A673 (cell line): ENCODE results near the gene CIROP. TPM values are rescaled to one million over a fixed set of nuclear protein-coding genes. Genes with fewer than 3 reads are reported as not detected.

ENCODE experiments used
- BruUV-seq: library from RNA; stranded (reverse); fragments of 400-500 nt; replicated peaks from 2 replicates; lab custom pipeline; 2021; lab: Mats Ljungman, UMichigan
- CTCF ChIA-PET: fragments of 300-600 bp; sonication (Branson Sonifier 250); formaldehyde crosslinking; loops from one replicate; lab custom pipeline; 2022; ENCODE audit warnings: antibody characterized with exemption; lab: Charles Lee
- POLR2A ChIA-PET: fragments of 300-600 bp; sonication (Branson Sonifier 250); formaldehyde crosslinking; loops from one replicate; lab custom pipeline; 2022; ENCODE audit warnings: antibody characterized with exemption; ENCODE audit not compliant: low non-redundant PET; lab: Charles Lee
- DNase-seq: peaks from one replicate; pipeline ENCODE4 v3.0.0-alpha.2; 2015; ENCODE audit warnings: low spot score
- H3K27ac ChIP-seq: fragments of 200-600 bp; sonication (generic); 2 replicates; pipeline ENCODE4 v1.5.1; 2016; ENCODE audit warnings: mixed run types, low read depth, mild to moderate bottlenecking, mixed read lengths, antibody characterized with exemption, low read length; ENCODE audit not compliant: poor library complexity, severe bottlenecking
- H3K27me3 ChIP-seq: fragments of 200-600 bp; sonication (generic); replicated peaks from 2 replicates; pipeline ENCODE4 v1.6.1; 2017; ENCODE audit warnings: mixed run types, low read depth, mild to moderate bottlenecking, mixed read lengths, antibody characterized with exemption, low read length; ENCODE audit not compliant: insufficient read depth, poor library complexity
- H3K36me3 ChIP-seq: fragments of 200-600 bp; sonication (generic); 2 replicates; pipeline ENCODE4 v1.6.1; 2016; ENCODE audit warnings: mixed run types, mild to moderate bottlenecking, mixed read lengths, antibody characterized with exemption, low read length; ENCODE audit not compliant: insufficient read depth, poor library complexity, severe bottlenecking
- H3K4me1 ChIP-seq: fragments of 200-600 bp; sonication (generic); 2 replicates; pipeline ENCODE4 v1.6.1; 2017; ENCODE audit warnings: mixed run types, mild to moderate bottlenecking, mixed read lengths, antibody characterized with exemption, low read length; ENCODE audit not compliant: insufficient read depth, poor library complexity, severe bottlenecking
- H3K4me3 ChIP-seq: fragments of 200-600 bp; sonication (generic); 2 replicates; pipeline ENCODE4 v1.5.1; 2016; ENCODE audit warnings: low read depth, mixed run types, mild to moderate bottlenecking, mixed read lengths, low read length; ENCODE audit not compliant: poor library complexity, severe bottlenecking
- H3K9me3 ChIP-seq: fragments of 200-600 bp; sonication (generic); 2 replicates; pipeline ENCODE4 v1.6.1; 2016; ENCODE audit warnings: mixed run types, low read depth, mild to moderate bottlenecking, mixed read lengths, antibody characterized with exemption, low read length; ENCODE audit not compliant: poor library complexity, severe bottlenecking
- EZH2 ChIP-seq: fragments of 200-600 bp; sonication (generic); IDR thresholded peaks from 2 replicates; pipeline ENCODE4 v1.6.1; 2017; ENCODE audit warnings: borderline replicate concordance, low read depth, mild to moderate bottlenecking, mixed read lengths, antibody characterized with exemption, low read length; ENCODE audit not compliant: poor library complexity, severe bottlenecking
- intact Hi-C: fragments of 100-400 bp; cut with micrococcal nuclease; formaldehyde crosslinking; loops from one replicate; pipeline ENCODE4 v1.10.0; 2022; ENCODE audit not compliant: unreplicated experiment
- total RNA-seq: library from RNA; stranded (reverse); gene quantifications from 2 replicates; pipeline ENCODE4 v1.2.3, GENCODE V29; 2021
- TF ChIP-seq, protein P1 (sequence below): fragments of 300-800, 200-600 bp; sonication (generic); conservative IDR thresholded peaks from 2 replicates; pipeline ENCODE4 v1.5.1; 2017; ENCODE audit warnings: low read depth, mild to moderate bottlenecking, antibody characterized with exemption, low read length, moderate library complexity, mixed read lengths

Gene CIROP
- total RNA-seq, 1 experiment from 2014 or later, result not detected

GRCh38 chr14:23077962-23078361 lies 26.8 kb downstream of the CIROP start:
- Histone ChIP-seq H3K27me3 (no peaks in the 10 kb centered on the region), H3K36me3 (peaks cover 96% of the 10 kb centered on the region), H3K4me1 (no peaks in the 10 kb centered on the region), H3K4me3 (no peak overlapping the region), H3K9me3 (no peaks in the 10 kb centered on the region), H3K27ac (peak overlapping the region; percentile 14)
- intact Hi-C loops, result no loop called here
- ChIA-PET CTCF (interaction anchor here (0.6 to 2.8 kb wide), 6 partner anchors 8 to 149 kb away, joined by 3 to 16 read pairs (median 6); partner anchors contain the start of genes ACIN1 and C14orf119), POLR2A (no interaction called here)
- DNase-seq, result no peak
- TF ChIP-seq, protein P1, sequence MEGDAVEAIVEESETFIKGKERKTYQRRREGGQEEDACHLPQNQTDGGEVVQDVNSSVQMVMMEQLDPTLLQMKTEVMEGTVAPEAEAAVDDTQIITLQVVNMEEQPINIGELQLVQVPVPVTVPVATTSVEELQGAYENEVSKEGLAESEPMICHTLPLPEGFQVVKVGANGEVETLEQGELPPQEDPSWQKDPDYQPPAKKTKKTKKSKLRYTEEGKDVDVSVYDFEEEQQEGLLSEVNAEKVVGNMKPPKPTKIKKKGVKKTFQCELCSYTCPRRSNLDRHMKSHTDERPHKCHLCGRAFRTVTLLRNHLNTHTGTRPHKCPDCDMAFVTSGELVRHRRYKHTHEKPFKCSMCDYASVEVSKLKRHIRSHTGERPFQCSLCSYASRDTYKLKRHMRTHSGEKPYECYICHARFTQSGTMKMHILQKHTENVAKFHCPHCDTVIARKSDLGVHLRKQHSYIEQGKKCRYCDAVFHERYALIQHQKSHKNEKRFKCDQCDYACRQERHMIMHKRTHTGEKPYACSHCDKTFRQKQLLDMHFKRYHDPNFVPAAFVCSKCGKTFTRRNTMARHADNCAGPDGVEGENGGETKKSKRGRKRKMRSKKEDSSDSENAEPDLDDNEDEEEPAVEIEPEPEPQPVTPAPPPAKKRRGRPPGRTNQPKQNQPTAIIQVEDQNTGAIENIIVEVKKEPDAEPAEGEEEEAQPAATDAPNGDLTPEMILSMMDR, result no peak
- no peak for TF ChIP-seq EZH2
- BruUV-seq, result no TSS peak

DNA sequence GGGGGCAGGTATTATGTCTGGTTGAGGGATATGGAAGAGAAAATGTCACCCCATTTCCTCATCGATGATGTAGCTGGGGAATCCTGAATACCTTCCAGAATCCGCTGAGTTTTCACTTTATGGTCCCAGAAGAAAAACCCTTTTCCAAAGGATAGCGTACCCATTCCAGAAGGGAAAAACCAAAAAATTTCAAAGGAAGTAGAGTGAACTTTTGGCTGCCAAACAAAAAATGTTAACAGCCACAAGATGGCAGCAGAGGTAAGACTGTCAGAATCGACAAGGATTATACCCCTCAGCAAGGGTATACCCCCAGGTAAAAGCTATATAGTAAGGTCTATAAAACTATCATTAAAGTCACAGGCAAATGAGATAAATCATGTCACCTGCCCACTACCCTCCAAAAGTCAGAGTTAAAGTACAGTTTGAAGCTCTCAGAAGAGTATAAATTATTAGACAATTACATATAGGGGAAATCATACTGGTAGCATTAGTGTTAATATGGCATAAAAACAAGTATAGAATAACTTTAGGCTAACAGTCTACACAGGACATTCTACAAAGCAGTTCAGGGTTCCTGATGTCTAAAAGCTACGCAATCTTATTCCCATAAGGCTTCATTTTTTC lies 27.9 kb downstream of the CIROP start:
- Histone ChIP-seq H3K27ac (no peak overlapping the region), H3K9me3 (no peaks in the 10 kb centered on the region), H3K4me1 (peaks cover 6% of the 10 kb centered on the region), H3K36me3 (peaks cover 96% of the 10 kb centered on the region), H3K4me3 (no peak overlapping the region), H3K27me3 (no peaks in the 10 kb centered on the region)
- no TSS peak for BruUV-seq
- no peak for TF ChIP-seq EZH2
- TF ChIP-seq, protein P1, result peak; percentile 76
- DNase-seq, result no peak
- POLR2A ChIA-PET, result no interaction called here
- intact Hi-C loops, result no loop called here
- CTCF ChIA-PET, result interaction anchor here (0.5 to 2.8 kb wide), 11 partner anchors 8 to 560 kb away, joined by 3 to 16 read pairs (median 4); partner anchors contain the start of genes ACIN1, AJUBA and C14orf119

- peaks cover 76% of the 10 kb centered on the region for H3K36me3 ChIP-seq
- no peaks in the 10 kb centered on the region for H3K27me3 ChIP-seq
- H3K9me3 ChIP-seq, result no peaks in the 10 kb centered on the region
- TF ChIP-seq EZH2, result no peak
- TF ChIP-seq, protein P1, result no peak
- intact Hi-C loops, result no loop called here
- no TSS peak for BruUV-seq
- ChIA-PET CTCF (no interaction called here), POLR2A (no interaction called here)
- DNase-seq, result no peak
- no peak overlapping the region for H3K27ac ChIP-seq
- H3K4me1 ChIP-seq, result peaks cover 11% of the 10 kb centered on the region
- H3K4me3 ChIP-seq, result no peak overlapping the region
Observed at GRCh38 chr14:23074906-23075305, 29.9 kb downstream of the CIROP start.
